ENCODE data around the gene THOP1.

THOP1 gene

DNA sequence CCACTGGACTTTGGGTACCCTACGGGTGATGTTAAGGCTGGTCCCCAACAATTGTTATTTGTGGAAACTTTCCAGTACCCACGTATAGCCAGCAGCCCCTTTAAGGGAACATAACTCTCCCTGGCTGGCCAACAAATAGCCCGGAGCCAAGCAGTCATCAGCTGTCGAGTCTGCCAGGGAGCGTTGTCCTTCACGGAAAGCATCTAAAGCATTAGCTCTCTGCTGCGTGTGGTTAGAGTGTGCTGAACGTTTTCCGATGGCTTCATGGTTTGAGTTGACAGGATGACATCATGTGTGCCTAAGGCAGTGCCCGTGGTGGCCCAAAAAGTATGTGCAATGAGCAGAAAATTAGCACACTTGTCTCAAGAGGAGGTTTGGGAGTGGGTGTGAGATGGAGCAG is 78.5 kb downstream of the THOP1 start:
- Histone ChIP-seq H3K36me3 (ENCODE audit: insufficient read depth, low read depth, low read length) (no peaks in the 10 kb centered on the region), H3K9me3 (ENCODE audit: insufficient read depth, low read depth, low read length) (peaks cover 66% of the 10 kb centered on the region), H3K9ac (ENCODE audit: low read depth, low read length) (no peak overlapping the region), H3K4me1 (ENCODE audit: insufficient read depth, low read length) (no peaks in the 10 kb centered on the region), H3K4me3 (ENCODE audit: low read length) (no peak overlapping the region), H3K27me3 (ENCODE audit: insufficient read depth, low read length) (no peaks in the 10 kb centered on the region), H3K27ac (ENCODE audit: low read length) (no peak overlapping the region)
